HG03095 (cell line): Measurements from ENCODE around the gene ZBTB44.

ENCODE experiments used
- ATAC-seq: cut with Tn5 transposase; IDR thresholded peaks from one replicate; pipeline ENCODE4 v1.9.1; 2021; ENCODE audit warnings: moderate library complexity; ENCODE audit not compliant: unreplicated experiment

Gene ZBTB44

DNA sequence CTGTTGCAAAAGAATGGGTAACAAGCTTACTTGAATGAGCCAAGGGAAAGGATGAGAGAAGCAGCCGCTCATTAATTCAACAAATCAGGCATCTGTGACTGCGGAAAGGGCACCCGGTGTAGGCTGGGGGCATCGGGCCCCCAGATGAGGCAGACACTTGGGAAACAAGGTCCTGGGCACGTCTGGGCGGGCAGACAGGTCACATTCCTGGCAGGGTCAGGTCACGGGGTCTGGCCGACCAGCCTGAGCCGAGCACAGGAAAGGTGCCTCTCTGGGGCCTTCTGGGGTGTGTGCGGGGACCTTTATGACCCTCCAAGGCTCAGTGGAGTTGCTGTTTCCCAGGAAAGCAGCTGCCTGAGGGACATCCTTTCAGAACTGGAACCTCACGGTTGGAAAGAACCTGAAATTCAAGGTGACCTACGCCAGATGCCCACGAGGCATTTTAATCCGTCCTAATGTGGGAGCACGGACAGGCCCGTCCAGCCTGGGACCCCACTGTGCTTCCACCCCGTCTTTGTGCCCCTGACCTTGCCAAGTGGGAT lies 98.1 kb downstream of the ZBTB44 start:
- no peak for ATAC-seq

DNA sequence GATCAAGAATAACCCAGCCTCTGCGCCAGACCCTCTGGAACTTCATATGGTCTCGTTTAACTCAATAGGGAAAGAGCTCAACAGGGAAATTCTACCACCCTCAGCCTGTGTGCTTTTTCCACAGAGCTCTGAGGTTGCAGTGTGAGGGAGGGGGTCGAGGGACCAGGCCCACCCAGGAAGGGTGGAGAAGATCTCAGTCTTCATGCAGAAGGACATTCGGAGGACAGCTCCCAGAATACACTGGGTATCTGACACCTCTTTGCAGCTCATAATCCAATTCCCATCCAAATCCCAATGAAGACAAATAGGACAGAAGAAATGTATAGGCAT lies 98.5 kb downstream of the ZBTB44 start:
- no peak for ATAC-seq

DNA sequence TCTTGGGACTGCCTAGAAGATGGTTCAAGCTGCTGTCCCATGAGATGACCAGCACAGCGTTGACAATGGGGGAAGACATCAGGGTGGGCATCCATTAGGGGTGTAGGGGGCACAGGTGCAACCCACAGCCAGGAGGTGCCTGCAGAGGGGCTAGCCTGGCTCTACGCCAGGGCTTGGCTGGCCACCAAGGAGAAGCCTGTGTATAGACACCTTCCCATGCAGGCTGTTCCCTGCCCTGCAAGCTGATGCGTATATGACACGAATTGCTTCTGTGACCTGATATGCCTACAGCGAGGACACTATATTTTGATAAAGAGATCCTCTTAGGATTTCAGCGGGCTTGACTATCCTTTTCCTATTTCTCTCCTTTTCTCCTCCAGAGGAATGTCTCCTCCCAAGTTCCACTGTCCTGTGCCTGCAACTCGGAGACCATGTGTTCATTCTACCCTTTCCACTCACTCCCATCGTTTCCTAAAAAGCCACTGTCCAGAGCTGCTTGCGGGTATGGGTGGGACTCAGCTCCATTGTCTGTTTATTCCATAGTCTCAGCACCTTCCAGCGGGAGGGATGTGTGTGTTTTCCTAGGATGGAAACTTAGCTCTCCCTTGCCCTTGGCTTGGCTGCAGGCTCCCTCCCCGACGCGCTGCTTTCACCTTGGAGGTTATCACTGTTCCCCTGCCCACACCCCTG lies 99.0 kb downstream of the ZBTB44 start:
- no peak for ATAC-seq

DNA sequence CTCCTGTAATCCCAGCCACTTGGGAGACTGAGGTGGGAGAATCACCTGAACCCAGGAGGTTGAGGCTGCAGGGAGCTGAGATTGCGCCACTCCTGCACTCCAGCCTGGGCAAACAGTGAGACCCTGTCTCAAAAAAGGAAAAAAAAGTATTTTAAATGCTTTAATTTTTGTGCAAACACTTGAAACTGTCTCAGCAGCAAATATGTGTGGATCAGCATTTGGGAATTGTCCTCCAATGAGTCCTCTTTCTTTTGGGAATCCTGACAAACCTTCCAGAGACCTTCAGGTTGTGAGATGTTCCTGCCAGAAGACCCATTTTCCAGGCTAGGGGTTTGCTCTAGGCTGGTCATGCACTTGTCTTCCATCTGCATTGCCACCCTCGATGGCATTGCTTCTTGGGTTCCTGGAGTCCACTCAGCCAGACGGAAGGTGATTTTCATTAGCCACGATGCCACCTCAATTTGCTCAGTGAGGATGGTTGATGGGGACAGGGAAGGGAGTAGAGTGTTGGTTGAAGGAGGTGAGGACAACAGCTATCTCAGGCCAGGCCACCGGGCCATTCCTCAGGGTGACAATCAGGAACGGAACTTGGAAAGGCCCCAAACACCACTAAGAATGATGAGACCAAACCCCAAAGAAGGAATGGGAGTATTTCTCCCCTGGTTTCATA lies 99.7 kb downstream of the ZBTB44 start:
- no peak for ATAC-seq

GRCh38 chr11:130213979-130214281 lies 100.8 kb downstream of the ZBTB44 start:
- no peak for ATAC-seq

GRCh38 chr11:130213143-130213978 lies 101.4 kb downstream of the ZBTB44 start:
- peak; percentile 61 for ATAC-seq

- ATAC-seq, result no peak
These were observed 102.2 kb downstream of the ZBTB44 start for GRCh38 chr11:130212431-130212961.

GRCh38 chr11:130211781-130212401 lies 102.8 kb downstream of the ZBTB44 start:
- no peak for ATAC-seq

DNA sequence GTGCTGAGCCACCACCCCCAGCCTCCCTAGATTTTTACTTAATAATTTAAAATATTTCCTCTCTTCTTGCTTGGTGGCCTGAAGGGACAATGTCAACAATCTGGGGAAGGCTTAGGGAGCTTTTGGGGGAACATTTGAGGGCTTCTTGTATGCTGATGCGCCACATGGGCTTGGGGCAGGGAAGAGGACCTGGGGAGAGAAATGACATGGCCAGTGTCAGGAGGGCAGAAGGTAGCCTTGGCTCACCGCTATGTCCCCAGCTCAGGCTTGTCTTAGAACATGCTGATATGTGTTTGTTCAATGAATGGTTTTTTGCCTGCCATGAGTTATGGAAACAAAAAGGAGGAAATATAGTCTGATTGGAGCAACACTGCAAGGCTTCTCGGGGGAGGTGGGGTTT lies 103.6 kb downstream of the ZBTB44 start:
- no peak for ATAC-seq

GRCh38 chr11:130209954-130210854 lies 104.5 kb downstream of the ZBTB44 start:
- no peak for ATAC-seq

GRCh38 chr11:130209128-130209932 lies 105.4 kb downstream of the ZBTB44 start:
- no peak for ATAC-seq

DNA sequence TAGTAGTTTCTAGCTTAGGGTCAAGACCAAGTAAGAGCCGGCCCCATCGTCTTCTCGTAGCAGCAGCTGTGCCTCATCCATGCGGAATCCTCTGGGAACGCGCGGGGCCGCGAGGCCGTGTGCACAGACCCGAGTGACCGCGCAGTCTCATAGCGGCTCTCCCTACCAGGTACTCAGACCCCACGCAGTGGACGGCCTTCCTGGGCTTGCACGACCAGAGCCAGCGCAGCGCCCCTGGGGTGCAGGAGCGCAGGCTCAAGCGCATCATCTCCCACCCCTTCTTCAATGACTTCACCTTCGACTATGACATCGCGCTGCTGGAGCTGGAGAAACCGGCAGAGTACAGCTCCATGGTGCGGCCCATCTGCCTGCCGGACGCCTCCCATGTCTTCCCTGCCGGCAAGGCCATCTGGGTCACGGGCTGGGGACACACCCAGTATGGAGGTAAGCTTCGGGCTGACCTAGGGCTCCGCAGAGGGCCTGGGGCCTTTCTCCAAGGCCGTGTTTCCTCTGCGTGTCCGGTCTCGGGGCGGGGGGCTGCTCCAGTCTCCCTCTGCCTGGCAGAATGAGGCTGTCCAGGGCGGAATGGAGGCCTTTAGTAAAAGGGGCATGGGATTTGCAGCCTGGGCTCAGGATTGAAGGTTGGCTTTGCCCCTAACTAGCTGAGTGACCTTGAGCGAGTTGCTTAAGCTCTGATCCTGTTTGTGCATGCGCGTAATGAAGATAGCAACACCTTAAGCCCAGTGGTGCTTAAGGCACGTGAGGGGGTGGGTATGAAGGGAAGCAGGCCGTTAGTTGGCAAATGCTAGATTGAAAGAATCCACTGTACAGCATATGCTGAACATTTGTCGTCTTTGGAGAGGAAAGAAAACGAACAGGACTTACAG lies 106.2 kb downstream of the ZBTB44 start:
- no peak for ATAC-seq

GRCh38 chr11:130206141-130206540 lies 108.6 kb downstream of the ZBTB44 start:
- no peak for ATAC-seq

DNA sequence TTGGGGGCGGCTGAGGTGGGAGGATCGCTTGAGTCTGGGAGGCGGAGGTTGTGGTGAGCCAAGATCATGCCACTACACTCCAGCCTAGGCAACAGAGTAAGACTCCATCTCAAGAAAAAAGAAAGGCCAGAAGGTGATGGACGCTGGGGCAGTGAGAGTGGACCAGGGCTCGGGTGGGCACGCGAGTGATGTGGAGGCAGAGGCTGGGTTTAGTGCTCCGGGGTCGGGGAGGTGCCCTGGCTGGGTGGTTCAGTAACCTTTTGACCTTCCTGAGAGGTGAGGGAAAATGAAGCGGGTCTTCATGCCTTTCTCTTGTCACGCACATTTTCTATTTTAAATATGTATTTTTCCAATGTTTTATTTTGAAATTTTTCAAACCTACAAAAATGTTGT lies 110.0 kb downstream of the ZBTB44 start:
- ATAC-seq, result no peak

DNA sequence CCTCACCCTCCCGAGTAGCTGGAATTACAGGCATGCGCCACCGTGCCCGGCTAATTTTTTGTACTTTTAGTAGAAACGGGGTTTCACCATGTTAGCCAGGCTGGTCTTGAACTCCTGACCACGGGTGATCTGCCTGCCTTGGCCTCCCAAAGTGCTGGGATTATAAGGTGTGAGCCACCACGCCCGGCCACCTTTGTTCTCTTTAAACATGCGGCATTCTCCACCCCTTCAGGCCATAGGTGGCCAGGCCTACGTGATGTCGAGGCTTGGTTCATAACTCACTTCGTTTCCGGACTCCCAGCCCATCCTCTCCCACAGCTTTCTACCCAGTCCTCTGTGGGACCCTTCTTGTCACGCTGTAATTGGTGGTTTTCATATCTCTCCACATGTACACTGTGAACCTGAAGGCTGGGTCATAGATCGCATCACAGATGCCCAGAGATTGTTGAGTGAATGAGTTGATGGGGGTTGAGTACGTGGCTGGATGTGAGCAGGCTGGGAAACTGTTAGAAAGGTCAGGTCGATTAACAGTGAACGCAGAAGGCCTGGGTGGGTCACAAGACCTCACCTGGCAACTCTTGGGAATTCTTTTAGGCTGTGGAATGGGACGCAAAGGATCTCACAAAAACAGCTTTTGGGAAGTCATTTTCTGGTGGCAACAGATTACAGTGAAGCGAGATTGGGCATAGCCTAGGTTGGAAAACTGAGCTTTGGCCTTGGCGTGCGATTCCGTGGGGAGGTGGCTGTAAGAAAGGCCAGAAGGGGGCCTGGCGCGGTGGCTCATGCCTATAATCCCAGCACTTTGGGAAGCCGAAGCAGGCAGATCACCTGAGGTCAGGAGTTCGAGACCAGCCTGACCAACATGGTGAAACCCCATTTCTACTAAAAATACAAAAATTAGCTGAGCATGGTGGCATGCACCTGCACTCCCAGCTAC lies 110.7 kb downstream of the ZBTB44 start:
- no peak for ATAC-seq

GRCh38 chr11:130202818-130203689 lies 111.7 kb downstream of the ZBTB44 start:
- ATAC-seq, result no peak
